ENCODE data around the gene HOXA1. TPM values are rescaled to one million over a fixed set of nuclear protein-coding genes. Genes with fewer than 3 reads are reported as not detected.
A peak's percentile ranks its signal among the peaks of the same experiment; 100 is the strongest.

The HOXA1 gene
- polyA plus RNA-seq, 3 donors, result 2.2 to 2.6 (median 2.6) TPM

GRCh38 chr7:27106901-27107240 lies 11.1 kb upstream of the HOXA1 start:
- no peak for DNase-seq

GRCh38 chr7:27106181-27106900 lies 10.5 kb upstream of the HOXA1 start:
- no peak for DNase-seq

- DNase-seq, result no peak
These were observed 9.7 kb upstream of the HOXA1 start for GRCh38 chr7:27105301-27106031.

GRCh38 chr7:27104341-27105058 lies 8.7 kb upstream of the HOXA1 start:
- DNase-seq, result peak; percentile 86

GRCh38 chr7:27103489-27104226 lies 7.9 kb upstream of the HOXA1 start:
- peak; percentile 48 for DNase-seq

- peak; percentile 79 for DNase-seq
These were observed 7.0 kb upstream of the HOXA1 start, which contains the start of gene HOXA2 for GRCh38 chr7:27102581-27103442. HOXA2 (minus strand) TSS chr7:27102683; CDS start chr7:27102500, 183 bp downstream.

- no peak for DNase-seq
These were observed 6.3 kb upstream of the HOXA1 start for GRCh38 chr7:27101957-27102580.

GRCh38 chr7:27101171-27101956 lies 5.6 kb upstream of the HOXA1 start:
- DNase-seq, result peak; percentile 85

- DNase-seq, result no peak
These were observed 4.9 kb upstream of the HOXA1 start for GRCh38 chr7:27100694-27101170.

GRCh38 chr7:27099453-27100370 lies 3.9 kb upstream of the HOXA1 start:
- no peak for DNase-seq

- DNase-seq, result peak; percentile 90
These were observed 3.0 kb upstream of the HOXA1 start for GRCh38 chr7:27098578-27099451.

GRCh38 chr7:27097686-27098577 lies 2.1 kb upstream of the HOXA1 start:
- DNase-seq, result no peak

- peak; percentile 52 for DNase-seq
These were observed 1.1 kb upstream of the HOXA1 start for GRCh38 chr7:27096768-27097514.

GRCh38 chr7:27095050-27095896 lies 527 bp downstream of the HOXA1 start:
- no peak for DNase-seq

Measured in renal pelvis (tissue), 4 donors.